HEK293 (cell line): ENCODE measurements around the gene KIAA1958.
A peak's percentile ranks its signal among the peaks of the same experiment; 100 is the strongest.

Experiments
- CTCF ChIA-PET: fragments of 350-600 bp; formaldehyde crosslinking; extraction: SDS; loops from one replicate; lab custom pipeline; 2021; ENCODE audit warnings: antibody characterized with exemption; lab: Yijun Ruan, JAX
- POLR2A ChIA-PET: fragments of 300-600 bp; formaldehyde crosslinking; extraction: SDS; loops from one replicate; lab custom pipeline; 2020; ENCODE audit warnings: antibody characterized with exemption, inconsistent platforms; lab: Yijun Ruan, JAX
- H3K27ac ChIP-seq: fragments of 200-500 bp; sonication (Bioruptor generic); 2 replicates; pipeline ENCODE4 v1.5.1; 2014; ENCODE audit warnings: low read depth, low read length, control low read depth, inconsistent platforms; ENCODE audit errors: extremely low read depth
- H3K36me3 ChIP-seq, 2 experiments: fragments of 200-500 bp in 1 of 2; sonication (Bioruptor generic) in 1 of 2; 1 replicate in 1 of 2; 2 replicates in 1 of 2; pipeline ENCODE4 v1.5.1; 2014 to 2017; ENCODE audit warnings: inconsistent platforms in 2 of 2, low read length in 2 of 2; ENCODE audit not compliant: control insufficient read depth in 2 of 2, insufficient read depth in 1 of 2
- H3K4me1 ChIP-seq: fragments of 200-500 bp; sonication (Bioruptor generic); 2 replicates; pipeline ENCODE4 v1.5.1; 2014; ENCODE audit warnings: mild to moderate bottlenecking, low read length, inconsistent platforms; ENCODE audit not compliant: control insufficient read depth, insufficient read depth
- H3K4me3 ChIP-seq: 2 replicates; pipeline ENCODE4 v1.5.1; 2011; ENCODE audit warnings: low read depth, mild to moderate bottlenecking, control low read depth, low read length, moderate library complexity
- H3K9me3 ChIP-seq: fragments of 200-500 bp; sonication (Bioruptor generic); 2 replicates; pipeline ENCODE4 v1.5.1; 2014; ENCODE audit warnings: low read depth, low read length, inconsistent platforms; ENCODE audit not compliant: control insufficient read depth, insufficient read depth
- ATF2 ChIP-seq: fragments of 450-650 bp; formaldehyde crosslinking; IDR thresholded peaks from 2 replicates; pipeline ENCODE4 v1.5.1; 2016; ENCODE audit warnings: missing biosample characterization, missing genetic modification characterization, low read depth
- EGR2 ChIP-seq: fragments of 450-650 bp; formaldehyde crosslinking; IDR thresholded peaks from 2 replicates; pipeline ENCODE4 v1.5.1; 2016; ENCODE audit warnings: low read depth, missing biosample characterization, missing genetic modification characterization
- KLF9 ChIP-seq: fragments of 450-650 bp; formaldehyde crosslinking; IDR thresholded peaks from 2 replicates; pipeline ENCODE4 v1.5.1; 2016; ENCODE audit warnings: missing biosample characterization, missing genetic modification characterization, low read depth
- ZBTB10 ChIP-seq: fragments of 450-650 bp; formaldehyde crosslinking; IDR thresholded peaks from 2 replicates; pipeline ENCODE4 v1.5.1; 2016; ENCODE audit warnings: missing biosample characterization, missing genetic modification characterization
- ZBTB48 ChIP-seq: fragments of 450-650 bp; formaldehyde crosslinking; IDR thresholded peaks from 2 replicates; pipeline ENCODE4 v1.5.1; 2016; ENCODE audit warnings: missing biosample characterization, missing genetic modification characterization
- ZFP41 ChIP-seq: fragments of 450-650 bp; formaldehyde crosslinking; IDR thresholded peaks from 2 replicates; pipeline ENCODE4 v1.5.1; 2016; ENCODE audit warnings: missing biosample characterization, missing genetic modification characterization, borderline replicate concordance
- ZNF404 ChIP-seq: fragments of 450-650 bp; formaldehyde crosslinking; IDR thresholded peaks from 2 replicates; pipeline ENCODE4 v1.5.1; 2017; ENCODE audit warnings: missing biosample characterization, missing genetic modification characterization
- ZNF449 ChIP-seq: fragments of 450-650 bp; formaldehyde crosslinking; IDR thresholded peaks from 2 replicates; pipeline ENCODE4 v1.5.1; 2017; ENCODE audit warnings: missing biosample characterization, mild to moderate bottlenecking, missing genetic modification characterization, moderate library complexity
- ZNF518A ChIP-seq: fragments of 450-650 bp; formaldehyde crosslinking; conservative IDR thresholded peaks from 2 replicates; pipeline ENCODE4 v1.5.1; 2016; ENCODE audit warnings: low read depth, missing biosample characterization, missing genetic modification characterization
- ZNF621 ChIP-seq: fragments of 450-650 bp; formaldehyde crosslinking; IDR thresholded peaks from 2 replicates; pipeline ENCODE4 v1.5.1; 2017; ENCODE audit warnings: missing biosample characterization, missing genetic modification characterization
- ZNF692 ChIP-seq: fragments of 450-650 bp; formaldehyde crosslinking; IDR thresholded peaks from 2 replicates; pipeline ENCODE4 v1.5.1; 2016; ENCODE audit warnings: missing biosample characterization, missing genetic modification characterization
- ZNF707 ChIP-seq: fragments of 450-650 bp; formaldehyde crosslinking; IDR thresholded peaks from 2 replicates; pipeline ENCODE4 v1.5.1; 2016; ENCODE audit warnings: missing biosample characterization, missing genetic modification characterization
- ZNF830 ChIP-seq: fragments of 450-650 bp; IDR thresholded peaks from 2 replicates; pipeline ENCODE4 v1.5.0; 2018; ENCODE audit warnings: missing biosample characterization, missing genetic modification characterization, low read depth, mild to moderate bottlenecking, moderate library complexity
- ZXDB ChIP-seq: fragments of 450-650 bp; formaldehyde crosslinking; IDR thresholded peaks from 2 replicates; pipeline ENCODE4 v1.5.1; 2016; ENCODE audit warnings: missing biosample characterization, missing genetic modification characterization

The KIAA1958 gene

GRCh38 chr9:112479221-112479620 is 7.4 kb upstream of the KIAA1958 start:
- Histone ChIP-seq H3K4me3 (no peak overlapping the region), H3K9me3 (no peaks in the 10 kb centered on the region), H3K27ac (no peak overlapping the region), H3K4me1 (no peaks in the 10 kb centered on the region), H3K36me3 (peaks cover 0 to 12% of the 10 kb centered on the region in 2 experiments; a peak in 2 of 3 replicates)
- TF ChIP-seq ATF2 (tag by site-specific recombination), result peak; percentile 13; the same call in 1 of the 2 replicates
- no peak for TF ChIP-seq ZBTB48 (tag by site-specific recombination)
- CTCF ChIA-PET, result interaction anchor here (1.0 kb wide), 1 partner anchor 381 kb away, joined by 3 read pairs; no protein-coding TSS in a partner anchor
- POLR2A ChIA-PET, result interaction anchor here (0.6 kb wide), 1 partner anchor 325 kb away, joined by 3 read pairs; no protein-coding TSS in a partner anchor

- Histone ChIP-seq H3K4me1 (peaks cover 3% of the 10 kb centered on the region; the same call in 1 of the 2 replicates), H3K9me3 (no peaks in the 10 kb centered on the region), H3K27ac (no peak overlapping the region), H3K4me3 (no peak overlapping the region), H3K36me3 (no peaks in the 10 kb centered on the region; a peak in 1 of 3 replicates)
- POLR2A ChIA-PET, result no interaction called here
- CTCF ChIA-PET, result interaction anchor here (1.3 kb wide), 1 partner anchor 123 kb away, joined by 5 read pairs; no protein-coding TSS in a partner anchor
- no peak for TF ChIP-seq ZFP41 (tag by site-specific recombination)
- TF ChIP-seq ZNF518A, result no peak
- TF ChIP-seq, all 188 proteins: peak for 0
Observed at GRCh38 chr9:112484607-112485006, 2.0 kb upstream of the KIAA1958 start.

GRCh38 chr9:112485574-112485973 is 1.1 kb upstream of the KIAA1958 start:
- ChIA-PET POLR2A (interaction anchor here (1.2 to 2.5 kb wide), 5 partner anchors 9 to 232 kb away, joined by 5 to 27 read pairs (median 10); partner anchors contain the start of genes HSDL2 and INIP), CTCF (interaction anchor here (0.6 to 1.3 kb wide), 4 partner anchors 124 to 1598 kb away, joined by 3 to 5 read pairs (median 3); no protein-coding TSS in a partner anchor)
- Histone ChIP-seq H3K4me1 (peaks cover 10% of the 10 kb centered on the region; the same call in 1 of the 2 replicates), H3K36me3 (no peaks in the 10 kb centered on the region; a peak in 1 of 3 replicates), H3K27ac (no peak overlapping the region), H3K9me3 (no peaks in the 10 kb centered on the region), H3K4me3 (no peak overlapping the region)
- TF ChIP-seq ZNF621 (tag by site-specific recombination) (no peak), ZBTB10 (no peak), ZXDB (tag by site-specific recombination) (no peak), ZNF692 (no peak), ZNF707 (tag by site-specific recombination) (no peak), ZNF830 (tag by site-specific recombination) (no peak), KLF9 (no peak), EGR2 (tag by site-specific recombination) (no peak), ZNF449 (tag by site-specific recombination) (no peak), ZNF404 (tag by site-specific recombination) (no peak)
